CD4-positive, alpha-beta memory T cell (primary cell): ENCODE results near the gene SESTD1. TPM values are rescaled to one million over a fixed set of nuclear protein-coding genes. Genes with fewer than 3 reads are reported as not detected.

Experiments
- CTCF ChIA-PET: fragments of 350-600 bp; sonication (Branson Sonifier 250); formaldehyde crosslinking; loops from one replicate; lab custom pipeline; 2021; ENCODE audit warnings: inconsistent platforms; ENCODE audit not compliant: partially characterized antibody; lab: Charles Lee
- POLR2A ChIA-PET: fragments of 350-600 bp; sonication (Branson Sonifier 250); formaldehyde crosslinking; loops from one replicate; lab custom pipeline; 2021; ENCODE audit not compliant: partially characterized antibody; lab: Charles Lee
- DNase-seq, 5 donors: peaks; one replicate each; pipeline versions ENCODE4 v3.0.0 to v3.0.0-alpha.2; 2020 to 2022; ENCODE audit warnings: mixed read lengths in 1 of 5
- H3K27ac ChIP-seq: one replicate; pipeline ENCODE4 v1.7.0; 2013; ENCODE audit warnings: low read depth, low read length
- H3K27me3 ChIP-seq: 2 replicates; pipeline ENCODE4 v1.7.0; 2013; ENCODE audit warnings: mild to moderate bottlenecking, low read length, moderate library complexity; ENCODE audit not compliant: insufficient read depth
- H3K36me3 ChIP-seq: 2 replicates; pipeline ENCODE4 v1.7.0; 2013; ENCODE audit warnings: mild to moderate bottlenecking, low read length, moderate library complexity; ENCODE audit not compliant: insufficient read depth
- H3K4me1 ChIP-seq: 2 replicates; pipeline ENCODE4 v1.7.0; 2013; ENCODE audit warnings: mild to moderate bottlenecking, low read length, moderate library complexity; ENCODE audit not compliant: insufficient read depth
- H3K4me3 ChIP-seq, 2 donors: one replicate each; pipeline ENCODE4 v1.7.0; 2013; ENCODE audit warnings: low read length in 2 of 2, mild to moderate bottlenecking in 1 of 2
- H3K9me3 ChIP-seq, 2 donors: one replicate each; pipeline ENCODE4 v1.7.0; 2013; ENCODE audit warnings: low read length in 2 of 2, control low read depth in 1 of 2; ENCODE audit not compliant: control insufficient read depth in 1 of 2
- H3K27ac Mint-ChIP-seq, 7 donors: one replicate each; pipeline ENCODE4 v1.8.0; 2020 to 2021; ENCODE audit warnings: mixed read lengths in 7 of 7, mild to moderate bottlenecking in 6 of 7, inconsistent platforms in 3 of 7, moderate library complexity in 3 of 7
- H3K27me3 Mint-ChIP-seq, 2 donors: one replicate each; pipeline ENCODE4 v1.8.0; 2020 to 2021; ENCODE audit warnings: mixed read lengths in 2 of 2
- H3K36me3 Mint-ChIP-seq, 2 donors: one replicate each; pipeline ENCODE4 v1.8.0; 2020 to 2021; ENCODE audit warnings: mixed read lengths in 2 of 2, inconsistent platforms in 1 of 2, mild to moderate bottlenecking in 1 of 2
- H3K4me1 Mint-ChIP-seq, 4 donors: one replicate each; pipeline ENCODE4 v1.8.0; 2020 to 2021; ENCODE audit warnings: mixed read lengths in 4 of 4, mild to moderate bottlenecking in 1 of 4
- H3K4me3 Mint-ChIP-seq, 8 donors: one replicate each; pipeline ENCODE4 v1.8.0; 2020 to 2021; ENCODE audit warnings: mixed read lengths in 8 of 8, mild to moderate bottlenecking in 7 of 8, moderate library complexity in 6 of 8, inconsistent platforms in 3 of 8
- H3K9me3 Mint-ChIP-seq, 8 donors: one replicate each; pipeline ENCODE4 v1.8.0; 2020 to 2021; ENCODE audit warnings: mixed read lengths in 8 of 8, mild to moderate bottlenecking in 5 of 8, inconsistent platforms in 3 of 8, moderate library complexity in 1 of 8
- intact Hi-C: fragments of 100-400 bp; cut with micrococcal nuclease; formaldehyde crosslinking; loops from one replicate; pipeline ENCODE4 v1.15.1; 2023
- polyA plus RNA-seq, 2 donors: library from polyadenylated mRNA; unstranded; fragments of 300-500 nt; fragmentation: Illumina TruSeq; gene quantifications; one replicate each; pipeline ENCODE4 v1.2.3, GENCODE V29; 2021
- total RNA-seq, 2 experiments: library from RNA; stranded (reverse); gene quantifications; one replicate each; pipeline ENCODE4 v1.2.3, GENCODE V29; 2021

The SESTD1 gene
- total and polyA plus RNA-seq, 4 experiments from 2014 or later = 0.81 to 11.9 (median 7.0) TPM

- intact Hi-C loops = no loop called here
- no peaks in the 10 kb centered on the region for H3K9me3 Mint-ChIP-seq
Observed at GRCh38 chr2:179123272-179123662, 141.4 kb downstream of the SESTD1 start.

GRCh38 chr2:179107737-179108136 lies 156.9 kb downstream of the SESTD1 start:
- H3K27ac ChIP-seq = no peak overlapping the region
- POLR2A ChIA-PET = interaction anchor here (0.8 kb wide), 1 partner anchor 12 kb away, joined by 3 read pairs; no protein-coding TSS in a partner anchor
- no peak overlapping the region for H3K4me3 ChIP-seq
- peaks cover 17% of the 10 kb centered on the region for H3K4me1 ChIP-seq
- intact Hi-C loops = no loop called here
- CTCF ChIA-PET = no interaction called here
- H3K9me3 Mint-ChIP-seq = no peaks in the 10 kb centered on the region
- H3K4me3 Mint-ChIP-seq = peak overlapping the region in 1 of 8 donors; percentile 36
- DNase-seq = no peak
- peaks cover 0 to 2% of the 10 kb centered on the region in 2 donors for H3K36me3 Mint-ChIP-seq
- H3K36me3 ChIP-seq = no peaks in the 10 kb centered on the region
- peak overlapping the region in 2 of 7 donors; percentile 19 to 55 for H3K27ac Mint-ChIP-seq
- H3K4me1 Mint-ChIP-seq = peaks cover 9 to 18% (median 14%) of the 10 kb centered on the region in 4 donors
- no peaks in the 10 kb centered on the region for H3K9me3 ChIP-seq
- H3K27me3 Mint-ChIP-seq = no peaks in the 10 kb centered on the region
- H3K27me3 ChIP-seq = no peaks in the 10 kb centered on the region

More at GRCh38 chr2:179123272-179123662, 141.4 kb downstream of the SESTD1 start:
- no peaks in the 10 kb centered on the region for H3K27me3 ChIP-seq
- H3K36me3 ChIP-seq = no peaks in the 10 kb centered on the region
- H3K4me3 ChIP-seq = no peak overlapping the region
- Mint-ChIP-seq H3K4me3 (no peak overlapping the region), H3K4me1 (peaks cover 0 to 6% (median 4%) of the 10 kb centered on the region in 4 donors), H3K27ac (peak overlapping the region in 1 of 7 donors; percentile 1), H3K36me3 (peaks cover 0 to 1% of the 10 kb centered on the region in 2 donors), H3K27me3 (no peaks in the 10 kb centered on the region)
- no peak overlapping the region for H3K27ac ChIP-seq
- CTCF ChIA-PET = no interaction called here
- POLR2A ChIA-PET = no interaction called here
- H3K4me1 ChIP-seq = no peaks in the 10 kb centered on the region
- no peaks in the 10 kb centered on the region for H3K9me3 ChIP-seq
- no peak for DNase-seq

- Mint-ChIP-seq H3K9me3 (peaks cover 0 to 2% (median 0%) of the 10 kb centered on the region in 8 donors), H3K36me3 (peaks cover 0 to 2% of the 10 kb centered on the region in 2 donors), H3K27me3 (no peaks in the 10 kb centered on the region), H3K4me1 (peaks cover 9 to 18% (median 14%) of the 10 kb centered on the region in 4 donors), H3K4me3 (peak overlapping the region in 1 of 8 donors; percentile 3), H3K27ac (peak overlapping the region in 1 of 7 donors; percentile 18)
- Histone ChIP-seq H3K27ac (no peak overlapping the region), H3K36me3 (no peaks in the 10 kb centered on the region), H3K4me1 (peaks cover 17% of the 10 kb centered on the region), H3K27me3 (no peaks in the 10 kb centered on the region), H3K4me3 (no peak overlapping the region), H3K9me3 (no peaks in the 10 kb centered on the region)
- no peak for DNase-seq
- ChIA-PET CTCF (interaction anchor here (1.0 kb wide), 1 partner anchor 23 kb away, joined by 3 read pairs; no protein-coding TSS in a partner anchor), POLR2A (interaction anchor here (0.8 kb wide), 1 partner anchor 11 kb away, joined by 3 read pairs; no protein-coding TSS in a partner anchor)
- intact Hi-C loops = no loop called here
Observed at GRCh38 chr2:179106676-179107428, 157.8 kb downstream of the SESTD1 start.

GRCh38 chr2:179106342-179106675 lies 158.3 kb downstream of the SESTD1 start:
- Mint-ChIP-seq H3K27ac (no peak overlapping the region), H3K4me1 (peaks cover 9 to 18% (median 14%) of the 10 kb centered on the region in 4 donors)
- POLR2A ChIA-PET = no interaction called here

GRCh38 chr2:179104736-179105135 lies 159.9 kb downstream of the SESTD1 start:
- intact Hi-C loops = no loop called here
- CTCF ChIA-PET = no interaction called here

More at GRCh38 chr2:179106342-179106675, 158.3 kb downstream of the SESTD1 start:
- CTCF ChIA-PET = interaction anchor here (1.0 kb wide), 2 partner anchors 23 to 24 kb away, joined by 3 to 5 read pairs; no protein-coding TSS in a partner anchor
- no peaks in the 10 kb centered on the region for H3K27me3 Mint-ChIP-seq
- H3K9me3 Mint-ChIP-seq = peaks cover 0 to 2% (median 0%) of the 10 kb centered on the region in 8 donors
- Histone ChIP-seq H3K9me3 (no peaks in the 10 kb centered on the region), H3K27ac (no peak overlapping the region), H3K36me3 (no peaks in the 10 kb centered on the region), H3K4me3 (no peak overlapping the region), H3K4me1 (peaks cover 17% of the 10 kb centered on the region), H3K27me3 (no peaks in the 10 kb centered on the region)
- DNase-seq = no peak
- intact Hi-C loops = no loop called here
- no peak overlapping the region for H3K4me3 Mint-ChIP-seq
- H3K36me3 Mint-ChIP-seq = peaks cover 0 to 2% of the 10 kb centered on the region in 2 donors

GRCh38 chr2:179098080-179098689 lies 166.4 kb downstream of the SESTD1 start:
- no peaks in the 10 kb centered on the region for H3K36me3 ChIP-seq
- no peak overlapping the region for H3K27ac ChIP-seq
- Mint-ChIP-seq H3K4me1 (peaks cover 4 to 18% (median 12%) of the 10 kb centered on the region in 4 donors), H3K27ac (no peak overlapping the region), H3K27me3 (no peaks in the 10 kb centered on the region), H3K4me3 (no peak overlapping the region), H3K36me3 (no peaks in the 10 kb centered on the region), H3K9me3 (peaks cover 0 to 9% (median 2%) of the 10 kb centered on the region in 8 donors)
- no peak overlapping the region for H3K4me3 ChIP-seq
- H3K4me1 ChIP-seq = peaks cover 14% of the 10 kb centered on the region
- no peaks in the 10 kb centered on the region for H3K9me3 ChIP-seq
- ChIA-PET POLR2A (no interaction called here), CTCF (no interaction called here)
- intact Hi-C loops = no loop called here
- no peak for DNase-seq
- H3K27me3 ChIP-seq = no peaks in the 10 kb centered on the region

More at GRCh38 chr2:179104736-179105135, 159.9 kb downstream of the SESTD1 start:
- DNase-seq = no peak
- Mint-ChIP-seq H3K36me3 (peaks cover 0 to 2% of the 10 kb centered on the region in 2 donors), H3K27me3 (no peaks in the 10 kb centered on the region), H3K4me1 (peaks cover 9 to 18% (median 14%) of the 10 kb centered on the region in 4 donors), H3K4me3 (no peak overlapping the region), H3K9me3 (peaks cover 0 to 2% (median 0%) of the 10 kb centered on the region in 8 donors), H3K27ac (no peak overlapping the region)
- POLR2A ChIA-PET = no interaction called here
- Histone ChIP-seq H3K27ac (no peak overlapping the region), H3K36me3 (no peaks in the 10 kb centered on the region), H3K9me3 (no peaks in the 10 kb centered on the region), H3K4me3 (no peak overlapping the region), H3K27me3 (no peaks in the 10 kb centered on the region), H3K4me1 (peaks cover 17% of the 10 kb centered on the region)

- no peak overlapping the region for H3K4me3 ChIP-seq
- H3K36me3 Mint-ChIP-seq = no peaks in the 10 kb centered on the region
- intact Hi-C loops = no loop called here
- H3K36me3 ChIP-seq = no peaks in the 10 kb centered on the region
- H3K4me1 Mint-ChIP-seq = peaks cover 4 to 18% (median 12%) of the 10 kb centered on the region in 4 donors
- no peak overlapping the region for H3K27ac ChIP-seq
- POLR2A ChIA-PET = no interaction called here
- no peak overlapping the region for H3K27ac Mint-ChIP-seq
- CTCF ChIA-PET = no interaction called here
- peaks cover 0 to 9% (median 2%) of the 10 kb centered on the region in 8 donors for H3K9me3 Mint-ChIP-seq
- no peaks in the 10 kb centered on the region for H3K27me3 Mint-ChIP-seq
- H3K27me3 ChIP-seq = no peaks in the 10 kb centered on the region
- H3K4me3 Mint-ChIP-seq = no peak overlapping the region
- peaks cover 14% of the 10 kb centered on the region for H3K4me1 ChIP-seq
- no peak for DNase-seq
- no peaks in the 10 kb centered on the region for H3K9me3 ChIP-seq
Observed at GRCh38 chr2:179097131-179097530, 167.5 kb downstream of the SESTD1 start.
